ENCODE data around the gene C12orf57. TPM values are rescaled to one million over a fixed set of nuclear protein-coding genes. Genes with fewer than 3 reads are reported as not detected.
"Not testable (repeated sequence)": the region's sequence is repeated elsewhere in the genome, so short reads cannot be mapped to it uniquely, and the experiment has no call there.

Gene C12orf57
- 228 TPM for total RNA-seq (ENCODE audit: insufficient read depth, low replicate concordance)

- peak; percentile 96 for DNase-seq (ENCODE audit: low spot score)
Observed at GRCh38 chr12:6943722-6944380, at the start of gene C12orf57, which contains the start of gene RNU7-1. Gene C12orf57 (plus strand): TSS chr12:6944022. CDS start chr12:6944122, 100 bp downstream. Gene RNU7-1 (plus strand): TSS chr12:6943816.

GRCh38 chr12:6894321-6894720, 49.5 kb upstream of the C12orf57 start:
- DNase-seq (ENCODE audit: low spot score) = no peak

- no peak for DNase-seq (ENCODE audit: low spot score)
Observed at GRCh38 chr12:6896846-6897435, 46.9 kb upstream of the C12orf57 start.

GRCh38 chr12:6899427-6899826, 44.4 kb upstream of the C12orf57 start:
- no peak for DNase-seq (ENCODE audit: low spot score)

GRCh38 chr12:6899837-6900519, 43.8 kb upstream of the C12orf57 start:
- DNase-seq (ENCODE audit: low spot score) = peak; percentile 69

GRCh38 chr12:6902448-6902847, 41.4 kb upstream of the C12orf57 start:
- DNase-seq (ENCODE audit: low spot score) = no peak

- DNase-seq (ENCODE audit: low spot score) = no peak
Observed at GRCh38 chr12:6903722-6904121, 40.1 kb upstream of the C12orf57 start.

GRCh38 chr12:6904280-6905276, 39.2 kb upstream of the C12orf57 start, which contains the start of gene LRRC23:
Gene LRRC23 (plus strand): TSS chr12:6904822. CDS start chr12:6905634, 812 bp downstream.
- peak; percentile 99 for DNase-seq (ENCODE audit: low spot score)

- no peak for DNase-seq (ENCODE audit: low spot score)
Observed at GRCh38 chr12:6905414-6906040, 38.3 kb upstream of the C12orf57 start.

GRCh38 chr12:6908141-6908540, 35.7 kb upstream of the C12orf57 start:
- DNase-seq (ENCODE audit: low spot score) = not testable (repeated sequence)

GRCh38 chr12:6909421-6910145, 34.2 kb upstream of the C12orf57 start:
- DNase-seq (ENCODE audit: low spot score) = no peak

GRCh38 chr12:6912164-6912935, 31.5 kb upstream of the C12orf57 start:
- DNase-seq (ENCODE audit: low spot score) = no peak

GRCh38 chr12:6914246-6914946, 29.4 kb upstream of the C12orf57 start, which contains the start of gene ENO2:
Gene ENO2 (plus strand): TSS chr12:6914580. CDS start chr12:6915833, 1,253 bp downstream.
- peak; percentile 83 for DNase-seq (ENCODE audit: low spot score)

- no peak for DNase-seq (ENCODE audit: low spot score)
Observed at GRCh38 chr12:6914947-6915788, 28.7 kb upstream of the C12orf57 start.

- no peak for DNase-seq (ENCODE audit: low spot score)
Observed at GRCh38 chr12:6915789-6916285, 28.0 kb upstream of the C12orf57 start.

- no peak for DNase-seq (ENCODE audit: low spot score)
Observed at GRCh38 chr12:6916426-6917200, 27.2 kb upstream of the C12orf57 start.
